Measurements from ENCODE around the gene CCNY. TPM values are rescaled to one million over a fixed set of nuclear protein-coding genes. Genes with fewer than 3 reads are reported as not detected.

CCNY gene
- total and polyA plus RNA-seq, 2 donors (not counting 1 experiment from before 2014, with no cell fraction given), result 34.1 to 64.9 TPM

DNA sequence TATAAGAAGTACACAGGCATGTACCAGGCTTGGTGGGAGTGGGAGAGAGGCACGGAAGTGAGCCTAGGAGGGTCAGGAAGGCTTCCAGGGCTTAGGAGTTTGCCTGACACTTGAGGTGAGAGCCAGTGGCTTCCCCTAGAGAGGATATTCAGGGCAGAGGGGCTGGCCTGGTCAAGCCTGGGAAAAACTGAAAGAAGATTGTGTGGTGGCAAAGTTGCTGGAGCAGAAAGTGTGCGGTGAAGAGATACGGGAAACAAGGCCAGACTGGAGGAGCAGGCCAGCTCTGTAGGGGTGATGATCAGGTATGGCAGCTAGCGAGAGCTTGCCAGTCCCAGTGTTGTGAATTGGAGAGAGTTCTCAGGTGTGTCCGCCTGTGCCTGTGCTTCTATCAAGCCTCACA lies 129.9 kb downstream of the CCNY start:
- DNase-seq (no peak), ATAC-seq (ENCODE audit: low read depth) (no peak)
- H3K4me1 ChIP-seq (ENCODE audit: control insufficient read depth in 2 of 2, insufficient read depth in 2 of 2, low read length in 2 of 2), result peaks cover 16 to 25% of the 10 kb centered on the region in 2 donors
- H3K36me3 ChIP-seq (replicated peaks in 1 of 2; ENCODE audit: control extremely low read depth in 1 of 2, control insufficient read depth in 1 of 2, extremely low read depth in 1 of 2, insufficient read depth in 2 of 2, low read length in 1 of 2), result no peaks in the 10 kb centered on the region
- H3K27ac ChIP-seq (ENCODE audit: low read length in 2 of 2), result no peak overlapping the region
- H3K4me2 ChIP-seq (replicated peaks; ENCODE audit: low read depth, low read length, poor library complexity, severe bottlenecking), result no peak overlapping the region
- WGBS (ENCODE audit: insufficient coverage), result 92% methylated on average over 5 of the region's 5 CpGs
- TF ChIP-seq EZH2 (IDR thresholded peaks at IDR 0.05; ENCODE audit: borderline replicate concordance, insufficient read depth, low read depth, low read length, poor library complexity, severe bottlenecking), result no peak
- TF ChIP-seq, protein P1, sequence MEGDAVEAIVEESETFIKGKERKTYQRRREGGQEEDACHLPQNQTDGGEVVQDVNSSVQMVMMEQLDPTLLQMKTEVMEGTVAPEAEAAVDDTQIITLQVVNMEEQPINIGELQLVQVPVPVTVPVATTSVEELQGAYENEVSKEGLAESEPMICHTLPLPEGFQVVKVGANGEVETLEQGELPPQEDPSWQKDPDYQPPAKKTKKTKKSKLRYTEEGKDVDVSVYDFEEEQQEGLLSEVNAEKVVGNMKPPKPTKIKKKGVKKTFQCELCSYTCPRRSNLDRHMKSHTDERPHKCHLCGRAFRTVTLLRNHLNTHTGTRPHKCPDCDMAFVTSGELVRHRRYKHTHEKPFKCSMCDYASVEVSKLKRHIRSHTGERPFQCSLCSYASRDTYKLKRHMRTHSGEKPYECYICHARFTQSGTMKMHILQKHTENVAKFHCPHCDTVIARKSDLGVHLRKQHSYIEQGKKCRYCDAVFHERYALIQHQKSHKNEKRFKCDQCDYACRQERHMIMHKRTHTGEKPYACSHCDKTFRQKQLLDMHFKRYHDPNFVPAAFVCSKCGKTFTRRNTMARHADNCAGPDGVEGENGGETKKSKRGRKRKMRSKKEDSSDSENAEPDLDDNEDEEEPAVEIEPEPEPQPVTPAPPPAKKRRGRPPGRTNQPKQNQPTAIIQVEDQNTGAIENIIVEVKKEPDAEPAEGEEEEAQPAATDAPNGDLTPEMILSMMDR (IDR thresholded peaks at IDR 0.05), result no peak
- H3K9me3 Mint-ChIP-seq (ENCODE audit: insufficient read depth), result no peaks in the 10 kb centered on the region
- peaks cover 55% of the 10 kb centered on the region for H3K4me1 Mint-ChIP-seq
- H3K79me2 ChIP-seq (ENCODE audit: control insufficient read depth, insufficient read depth, low read length), result peaks cover 96% of the 10 kb centered on the region
- H3K27ac Mint-ChIP-seq, result no peak overlapping the region
- no peak overlapping the region for H2AFZ ChIP-seq (ENCODE audit: insufficient read depth, low read depth, low read length, poor library complexity, severe bottlenecking)
- H3K27me3 Mint-ChIP-seq, result no peaks in the 10 kb centered on the region
- no peak overlapping the region for H3K9ac ChIP-seq (ENCODE audit: low read length)
- intact Hi-C loops (cut with micrococcal nuclease), result no loop called here
- ChIA-PET CTCF (interaction anchor here (0.6 kb wide), 1 partner anchor 343 kb away, joined by 3 read pairs; no protein-coding TSS in a partner anchor), POLR2A (interaction anchor here (0.6 kb wide), 1 partner anchor 16 kb away, joined by 4 read pairs; no protein-coding TSS in a partner anchor)
- H3K27me3 ChIP-seq (replicated peaks in 1 of 4; ENCODE audit: control extremely low read depth in 1 of 4, control insufficient read depth in 3 of 4, insufficient read depth in 4 of 4, low read length in 3 of 4), result no peaks in the 10 kb centered on the region
- H3K4me3 ChIP-seq (ENCODE audit: control extremely low read depth in 1 of 5, extremely low read depth in 1 of 5, insufficient read depth in 1 of 5, low read depth in 2 of 5, low read length in 4 of 5), result no peak overlapping the region
- H4K20me1 ChIP-seq (ENCODE audit: control insufficient read depth, insufficient read depth, low read length, poor library complexity, severe bottlenecking), result peaks cover 92% of the 10 kb centered on the region
- H3K9me3 ChIP-seq (ENCODE audit: control extremely low read depth in 1 of 3, control insufficient read depth in 2 of 3, insufficient read depth in 1 of 3, low read length in 2 of 3), result no peaks in the 10 kb centered on the region
- no peak overlapping the region for H3K4me3 Mint-ChIP-seq

DNA sequence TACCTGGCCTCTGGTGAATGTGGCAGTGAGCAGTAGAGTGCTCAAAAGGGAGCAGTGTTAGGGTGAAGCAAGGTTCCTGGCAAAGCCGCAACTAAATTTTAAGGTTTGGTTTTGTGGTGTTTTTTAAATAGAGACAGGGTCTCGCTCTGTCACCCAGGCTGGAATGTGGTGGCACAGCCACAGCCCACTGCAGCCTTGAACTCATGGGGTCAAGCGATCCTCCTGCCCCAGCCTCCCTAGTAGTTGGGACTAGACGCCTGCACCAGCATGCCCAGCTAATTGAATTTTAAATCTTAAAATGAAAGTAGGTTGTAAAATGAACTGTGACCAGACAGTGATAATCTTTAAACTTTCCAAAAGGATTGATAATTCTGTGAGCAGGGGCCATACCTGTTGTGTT lies 130.4 kb downstream of the CCNY start:
- Histone ChIP-seq H3K9me3 (ENCODE audit: control extremely low read depth in 1 of 3, control insufficient read depth in 2 of 3, insufficient read depth in 1 of 3, low read length in 2 of 3) (no peaks in the 10 kb centered on the region), H3K4me2 (replicated peaks; ENCODE audit: low read depth, low read length, poor library complexity, severe bottlenecking) (no peak overlapping the region), H3K36me3 (replicated peaks in 1 of 2; ENCODE audit: control extremely low read depth in 1 of 2, control insufficient read depth in 1 of 2, extremely low read depth in 1 of 2, insufficient read depth in 2 of 2, low read length in 1 of 2) (no peaks in the 10 kb centered on the region), H3K27me3 (replicated peaks in 1 of 4; ENCODE audit: control extremely low read depth in 1 of 4, control insufficient read depth in 3 of 4, insufficient read depth in 4 of 4, low read length in 3 of 4) (no peaks in the 10 kb centered on the region), H2AFZ (ENCODE audit: insufficient read depth, low read depth, low read length, poor library complexity, severe bottlenecking) (no peak overlapping the region), H4K20me1 (ENCODE audit: control insufficient read depth, insufficient read depth, low read length, poor library complexity, severe bottlenecking) (peaks cover 92% of the 10 kb centered on the region), H3K79me2 (ENCODE audit: control insufficient read depth, insufficient read depth, low read length) (peaks cover 91% of the 10 kb centered on the region), H3K9ac (ENCODE audit: low read length) (no peak overlapping the region), H3K4me1 (ENCODE audit: control insufficient read depth in 2 of 2, insufficient read depth in 2 of 2, low read length in 2 of 2) (peaks cover 13 to 23% of the 10 kb centered on the region in 2 donors), H3K27ac (ENCODE audit: low read length in 2 of 2) (no peak overlapping the region), H3K4me3 (ENCODE audit: control extremely low read depth in 1 of 5, extremely low read depth in 1 of 5, insufficient read depth in 1 of 5, low read depth in 2 of 5, low read length in 4 of 5) (no peak overlapping the region)
- no peak overlapping the region for H3K27ac Mint-ChIP-seq
- no peaks in the 10 kb centered on the region for H3K9me3 Mint-ChIP-seq (ENCODE audit: insufficient read depth)
- H3K4me1 Mint-ChIP-seq, result peaks cover 50% of the 10 kb centered on the region
- no peaks in the 10 kb centered on the region for H3K27me3 Mint-ChIP-seq
- no peak overlapping the region for H3K4me3 Mint-ChIP-seq
- DNase-seq (no peak), ATAC-seq (ENCODE audit: low read depth) (no peak)
- ChIA-PET CTCF (no interaction called here), POLR2A (no interaction called here)
- 98% methylated on average over 4 of the region's 4 CpGs for WGBS (ENCODE audit: insufficient coverage)
- intact Hi-C loops (cut with micrococcal nuclease), result no loop called here
- TF ChIP-seq, protein P1 (IDR thresholded peaks at IDR 0.05), result no peak
- no peak for TF ChIP-seq EZH2 (IDR thresholded peaks at IDR 0.05; ENCODE audit: borderline replicate concordance, insufficient read depth, low read depth, low read length, poor library complexity, severe bottlenecking)
